ENCODE data around the gene RAPH1. TPM values are rescaled to one million over a fixed set of nuclear protein-coding genes. Genes with fewer than 3 reads are reported as not detected.
A peak's percentile ranks its signal among the peaks of the same experiment; 100 is the strongest.

The RAPH1 gene
- 8.9 TPM for polyA plus RNA-seq (2013, experiment 1 of 2)
- polyA plus RNA-seq (2013, experiment 2 of 2) = 10.0 TPM

- Histone ChIP-seq H3K9me3 (ENCODE audit: insufficient read depth, low read depth, low read length) (peaks cover 5% of the 10 kb centered on the region; the same call in 1 of the 2 replicates), H3K4me3 (ENCODE audit: low read length) (peak within 1 kb of the TSS; percentile 74), H3K4me1 (ENCODE audit: insufficient read depth, low read length) (peaks cover 17% of the 10 kb centered on the region; the same call in 1 of the 2 replicates), H3K27me3 (ENCODE audit: insufficient read depth, low read length) (peaks cover 19% of the 10 kb centered on the region), H3K9ac (ENCODE audit: low read depth, low read length) (peak within 1 kb of the TSS; percentile 84), H3K36me3 (ENCODE audit: insufficient read depth, low read length) (no peaks in the 10 kb centered on the region), H3K27ac (ENCODE audit: low read depth, low read length) (peak within 1 kb of the TSS; percentile 88)
- under 1% methylated on average over 92 of the region's 92 CpGs for WGBS
These were observed at the start of gene RAPH1 for GRCh38 chr2:203535078-203535783. RAPH1 (minus strand) TSS chr2:203535301; CDS start chr2:203495353, 39,948 bp downstream.

GRCh38 chr2:203584784-203585183 is 49.7 kb upstream of the RAPH1 start:
- Histone ChIP-seq H3K27me3 (ENCODE audit: insufficient read depth, low read length) (no peaks in the 10 kb centered on the region), H3K9ac (ENCODE audit: low read depth, low read length) (no peak overlapping the region), H3K27ac (ENCODE audit: low read depth, low read length) (no peak overlapping the region), H3K4me1 (ENCODE audit: insufficient read depth, low read length) (0 out of 2 replicates have a peak, but pooled peaks cover 3% of the 10 kb centered on the region), H3K4me3 (ENCODE audit: low read length) (no peak overlapping the region), H3K36me3 (ENCODE audit: insufficient read depth, low read length) (no peaks in the 10 kb centered on the region), H3K9me3 (ENCODE audit: insufficient read depth, low read depth, low read length) (no peaks in the 10 kb centered on the region)
- 100% methylated on average over 1 of the region's 1 CpG for WGBS

GRCh38 chr2:203583701-203584100 is 48.6 kb upstream of the RAPH1 start:
- Histone ChIP-seq H3K27ac (ENCODE audit: low read depth, low read length) (no peak overlapping the region), H3K4me1 (ENCODE audit: insufficient read depth, low read length) (peaks cover 12% of the 10 kb centered on the region; the same call in 1 of the 2 replicates), H3K4me3 (ENCODE audit: low read length) (no peak overlapping the region), H3K9me3 (ENCODE audit: insufficient read depth, low read depth, low read length) (no peaks in the 10 kb centered on the region), H3K36me3 (ENCODE audit: insufficient read depth, low read length) (no peaks in the 10 kb centered on the region), H3K27me3 (ENCODE audit: insufficient read depth, low read length) (no peaks in the 10 kb centered on the region), H3K9ac (ENCODE audit: low read depth, low read length) (no peak overlapping the region)
- 100% methylated on average over 2 of the region's 2 CpGs for WGBS

GRCh38 chr2:203583084-203583695 is 48.1 kb upstream of the RAPH1 start:
- WGBS = 89% methylated on average over 3 of the region's 3 CpGs
- no peak overlapping the region for H3K27ac ChIP-seq (ENCODE audit: low read depth, low read length)

GRCh38 chr2:203582468-203582867 is 47.4 kb upstream of the RAPH1 start:
- peaks cover 12% of the 10 kb centered on the region; the same call in 1 of the 2 replicates for H3K4me1 ChIP-seq (ENCODE audit: insufficient read depth, low read length)
- no peaks in the 10 kb centered on the region for H3K36me3 ChIP-seq (ENCODE audit: insufficient read depth, low read length)
- no peak overlapping the region for H3K27ac ChIP-seq (ENCODE audit: low read depth, low read length)
- WGBS = 97% methylated on average over 3 of the region's 3 CpGs
- no peak overlapping the region for H3K4me3 ChIP-seq (ENCODE audit: low read length)
- H3K9me3 ChIP-seq (ENCODE audit: insufficient read depth, low read depth, low read length) = no peaks in the 10 kb centered on the region
- no peak overlapping the region for H3K9ac ChIP-seq (ENCODE audit: low read depth, low read length)
- H3K27me3 ChIP-seq (ENCODE audit: insufficient read depth, low read length) = no peaks in the 10 kb centered on the region

More at GRCh38 chr2:203583084-203583695, 48.1 kb upstream of the RAPH1 start:
- H3K4me1 ChIP-seq (ENCODE audit: insufficient read depth, low read length) = peaks cover 12% of the 10 kb centered on the region; the same call in 1 of the 2 replicates
- H3K36me3 ChIP-seq (ENCODE audit: insufficient read depth, low read length) = no peaks in the 10 kb centered on the region
- H3K9ac ChIP-seq (ENCODE audit: low read depth, low read length) = no peak overlapping the region
- H3K27me3 ChIP-seq (ENCODE audit: insufficient read depth, low read length) = no peaks in the 10 kb centered on the region
- no peak overlapping the region for H3K4me3 ChIP-seq (ENCODE audit: low read length)
- no peaks in the 10 kb centered on the region for H3K9me3 ChIP-seq (ENCODE audit: insufficient read depth, low read depth, low read length)

- no peaks in the 10 kb centered on the region for H3K36me3 ChIP-seq (ENCODE audit: insufficient read depth, low read length)
- H3K27me3 ChIP-seq (ENCODE audit: insufficient read depth, low read length) = no peaks in the 10 kb centered on the region
- no peaks in the 10 kb centered on the region for H3K9me3 ChIP-seq (ENCODE audit: insufficient read depth, low read depth, low read length)
- no peak overlapping the region for H3K9ac ChIP-seq (ENCODE audit: low read depth, low read length)
- no peak overlapping the region for H3K4me3 ChIP-seq (ENCODE audit: low read length)
- WGBS = 79% methylated on average over 5 of the region's 5 CpGs
- H3K27ac ChIP-seq (ENCODE audit: low read depth, low read length) = no peak overlapping the region
- peaks cover 11% of the 10 kb centered on the region; the same call in 1 of the 2 replicates for H3K4me1 ChIP-seq (ENCODE audit: insufficient read depth, low read length)
These were observed 45.7 kb upstream of the RAPH1 start for GRCh38 chr2:203580844-203581243.

- 78% methylated on average over 2 of the region's 2 CpGs for WGBS
- no peaks in the 10 kb centered on the region for H3K27me3 ChIP-seq (ENCODE audit: insufficient read depth, low read length)
- H3K9me3 ChIP-seq (ENCODE audit: insufficient read depth, low read depth, low read length) = no peaks in the 10 kb centered on the region
- H3K27ac ChIP-seq (ENCODE audit: low read depth, low read length) = no peak overlapping the region
- H3K4me3 ChIP-seq (ENCODE audit: low read length) = no peak overlapping the region
- peaks cover 9% of the 10 kb centered on the region; the same call in 1 of the 2 replicates for H3K4me1 ChIP-seq (ENCODE audit: insufficient read depth, low read length)
- H3K36me3 ChIP-seq (ENCODE audit: insufficient read depth, low read length) = no peaks in the 10 kb centered on the region
- peak overlapping the region; percentile 31; the same call in 1 of the 2 replicates for H3K9ac ChIP-seq (ENCODE audit: low read depth, low read length)
These were observed 44.6 kb upstream of the RAPH1 start for GRCh38 chr2:203579730-203580129.

- Histone ChIP-seq H3K27ac (ENCODE audit: low read depth, low read length) (no peak overlapping the region), H3K9me3 (ENCODE audit: insufficient read depth, low read depth, low read length) (no peaks in the 10 kb centered on the region), H3K27me3 (ENCODE audit: insufficient read depth, low read length) (no peaks in the 10 kb centered on the region), H3K36me3 (ENCODE audit: insufficient read depth, low read length) (no peaks in the 10 kb centered on the region), H3K4me3 (ENCODE audit: low read length) (no peak overlapping the region), H3K4me1 (ENCODE audit: insufficient read depth, low read length) (peaks cover 9% of the 10 kb centered on the region; the same call in 1 of the 2 replicates), H3K9ac (ENCODE audit: low read depth, low read length) (peak overlapping the region; percentile 31; the same call in 1 of the 2 replicates)
- 94% methylated on average over 3 of the region's 4 CpGs for WGBS
These were observed 43.9 kb upstream of the RAPH1 start for GRCh38 chr2:203578759-203579643.

- no peak overlapping the region for H3K4me3 ChIP-seq (ENCODE audit: low read length)
- no peaks in the 10 kb centered on the region for H3K27me3 ChIP-seq (ENCODE audit: insufficient read depth, low read length)
- peaks cover 9% of the 10 kb centered on the region; the same call in 1 of the 2 replicates for H3K4me1 ChIP-seq (ENCODE audit: insufficient read depth, low read length)
- no peaks in the 10 kb centered on the region for H3K36me3 ChIP-seq (ENCODE audit: insufficient read depth, low read length)
- no peak overlapping the region for H3K9ac ChIP-seq (ENCODE audit: low read depth, low read length)
- H3K9me3 ChIP-seq (ENCODE audit: insufficient read depth, low read depth, low read length) = no peaks in the 10 kb centered on the region
- no peak overlapping the region for H3K27ac ChIP-seq (ENCODE audit: low read depth, low read length)
- 90% methylated on average over 6 of the region's 6 CpGs for WGBS
These were observed 39.7 kb upstream of the RAPH1 start for GRCh38 chr2:203574824-203575223.

GRCh38 chr2:203572316-203572715 is 37.2 kb upstream of the RAPH1 start:
- Histone ChIP-seq H3K4me1 (ENCODE audit: insufficient read depth, low read length) (no peaks in the 10 kb centered on the region), H3K36me3 (ENCODE audit: insufficient read depth, low read length) (no peaks in the 10 kb centered on the region), H3K9me3 (ENCODE audit: insufficient read depth, low read depth, low read length) (no peaks in the 10 kb centered on the region), H3K27ac (ENCODE audit: low read depth, low read length) (no peak overlapping the region), H3K27me3 (ENCODE audit: insufficient read depth, low read length) (no peaks in the 10 kb centered on the region), H3K9ac (ENCODE audit: low read depth, low read length) (no peak overlapping the region), H3K4me3 (ENCODE audit: low read length) (no peak overlapping the region)
- 94% methylated on average over 7 of the region's 7 CpGs for WGBS

All from HUES64 (cell line).